NCI-H345 treated with DMSO at 0.1 percent for 48 hours (cell line): ENCODE data around the gene SHROOM3.

Experiments used
- DNase-seq: peaks from one replicate; lab custom pipeline; 2025; ENCODE audit not compliant: unreplicated experiment; lab: John Stamatoyannopoulos, UW

SHROOM3 gene

DNA sequence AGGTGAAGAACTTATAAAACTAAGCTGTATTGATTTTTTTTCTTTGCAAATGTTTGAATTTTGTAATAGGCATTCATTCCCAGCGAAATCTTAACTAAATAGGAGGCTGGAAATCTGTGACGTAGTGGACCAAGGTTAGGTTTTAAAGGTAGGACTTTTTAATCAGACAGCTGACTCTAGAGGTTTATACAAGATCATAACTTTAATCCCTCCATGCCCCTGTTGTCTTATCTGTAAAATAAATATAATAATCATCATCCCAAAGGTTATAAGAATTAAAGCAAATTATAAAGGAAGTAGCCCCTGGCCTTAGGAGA is 101.3 kb downstream of the SHROOM3 start:
- no peak for DNase-seq

- DNase-seq, result no peak
Measured at GRCh38 chr4:76538296-76538695, 103.3 kb downstream of the SHROOM3 start.

- no peak for DNase-seq
Measured at GRCh38 chr4:76539979-76540378, 105.0 kb downstream of the SHROOM3 start.

- no peak for DNase-seq
Measured at GRCh38 chr4:76540486-76540885, 105.5 kb downstream of the SHROOM3 start.

DNA sequence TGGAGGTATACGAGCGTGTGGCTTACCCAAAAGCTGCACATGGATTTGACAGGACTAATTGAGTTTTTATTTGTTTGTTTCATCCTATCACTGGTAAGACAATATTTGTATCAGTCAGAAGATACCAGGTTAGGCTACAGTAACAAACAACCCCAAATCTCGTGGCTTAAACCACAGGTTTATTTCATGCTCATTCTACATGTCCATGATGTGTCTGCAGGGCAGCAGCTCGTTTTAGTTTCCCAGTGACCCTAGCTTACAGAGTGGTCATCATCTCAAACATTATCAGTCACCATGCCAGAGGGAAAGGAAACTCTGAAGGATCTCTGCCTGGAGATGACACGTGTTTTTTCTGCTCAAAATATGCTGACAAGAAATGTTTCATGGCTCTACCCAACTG is 108.3 kb downstream of the SHROOM3 start:
- no peak for DNase-seq

GRCh38 chr4:76544725-76545124 is 109.7 kb downstream of the SHROOM3 start:
- DNase-seq, result no peak

GRCh38 chr4:76545226-76545884 is 110.3 kb downstream of the SHROOM3 start:
- DNase-seq, result no peak

DNA sequence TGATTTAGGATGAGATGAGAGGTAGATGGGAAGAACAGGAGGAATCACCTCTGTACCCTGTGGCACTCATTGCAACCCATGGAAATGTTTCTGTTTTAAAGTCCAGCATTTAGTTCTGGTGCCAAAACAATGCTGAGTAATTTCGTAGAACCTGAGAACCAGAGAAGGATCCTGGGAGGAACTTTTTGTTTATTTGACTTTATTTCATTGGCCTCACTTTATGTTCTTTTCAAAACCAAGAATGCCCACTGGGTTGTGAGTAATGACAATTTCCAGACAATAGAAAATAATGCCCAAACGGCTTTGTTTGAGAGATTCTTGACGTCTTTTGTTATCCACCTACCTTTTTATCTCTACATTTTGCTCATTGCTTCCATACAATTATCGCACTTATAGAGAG is 111.3 kb downstream of the SHROOM3 start:
- no peak for DNase-seq

GRCh38 chr4:76546759-76547742 is 112.0 kb downstream of the SHROOM3 start:
- DNase-seq, result no peak

- no peak for DNase-seq
Measured at GRCh38 chr4:76548704-76549103, 113.7 kb downstream of the SHROOM3 start.

DNA sequence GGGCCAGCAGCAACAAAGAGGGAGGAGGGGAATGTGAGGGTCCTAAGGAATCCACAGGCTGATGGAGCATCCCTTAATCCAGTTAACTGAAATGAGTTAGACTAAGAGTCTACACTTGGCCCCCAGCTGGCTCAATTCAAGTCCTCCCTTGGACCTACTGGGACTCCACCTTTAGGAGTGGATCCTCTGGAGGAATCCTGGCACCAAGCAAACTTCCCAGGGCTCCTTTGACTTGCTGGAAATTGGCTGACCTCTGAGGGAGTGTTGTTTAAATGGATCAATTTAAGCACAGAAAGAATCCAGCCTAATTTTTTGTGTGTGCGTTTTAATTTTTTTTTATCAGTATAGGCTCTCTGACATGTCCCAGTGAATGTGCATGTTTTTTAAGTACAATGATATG is 114.7 kb downstream of the SHROOM3 start:
- DNase-seq, result no peak

DNA sequence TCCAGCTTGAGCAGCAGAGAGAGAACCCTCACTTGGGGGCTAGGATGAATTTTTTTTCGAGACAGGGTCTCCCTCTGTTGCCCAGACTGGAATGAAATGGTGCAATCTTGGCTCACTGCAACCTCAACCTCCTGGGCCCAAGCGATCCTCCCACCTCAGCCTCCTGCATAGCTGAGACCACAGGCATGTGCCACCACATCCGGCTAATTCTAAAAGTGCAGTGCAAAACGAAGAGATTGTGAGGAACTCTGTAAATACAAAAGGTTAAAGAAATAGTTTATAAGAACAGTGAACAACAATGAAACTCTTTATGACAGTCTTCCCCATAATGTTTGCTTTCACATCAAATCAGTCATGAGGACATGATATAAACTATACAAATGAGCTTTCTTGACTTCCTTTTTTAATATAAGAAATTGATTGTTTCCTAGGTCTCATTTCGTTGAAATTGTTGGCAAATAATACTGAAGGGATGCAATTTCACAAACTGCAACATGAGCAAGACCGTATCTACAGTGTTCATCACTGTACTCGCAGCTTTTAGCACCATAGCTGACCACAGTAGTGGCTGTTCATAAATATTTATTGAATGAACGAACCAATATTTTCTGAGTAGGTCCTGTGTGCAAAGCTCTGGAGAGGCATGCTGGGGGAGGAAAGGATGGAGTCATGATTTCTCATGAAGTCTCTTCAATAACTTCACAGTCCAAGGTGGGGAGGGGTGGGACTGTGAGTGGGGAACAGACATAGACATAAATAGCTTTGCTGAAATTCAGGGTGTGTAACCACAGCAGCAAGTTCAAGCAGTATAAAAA is 116.1 kb downstream of the SHROOM3 start:
- DNase-seq, result no peak

DNA sequence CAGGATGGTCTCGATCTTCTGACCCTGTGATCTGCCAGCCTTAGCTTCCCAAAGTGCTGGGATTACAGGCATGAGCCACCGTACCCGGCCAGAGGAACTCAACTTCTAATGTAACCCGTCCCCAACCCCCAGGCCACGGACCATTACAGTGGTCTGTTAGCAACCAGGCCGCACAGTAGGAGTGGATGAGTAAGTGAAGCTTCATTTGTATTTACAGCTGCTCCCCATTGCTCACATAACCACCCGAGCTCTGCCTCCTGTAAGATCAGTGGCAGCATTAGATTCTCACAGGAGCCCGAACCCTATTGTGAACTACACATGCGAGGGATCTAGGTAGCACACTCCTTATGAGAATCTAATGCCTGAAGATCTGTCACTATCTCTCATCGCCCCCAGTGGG is 119.6 kb downstream of the SHROOM3 start:
- no peak for DNase-seq

GRCh38 chr4:76556452-76556851 is 121.4 kb downstream of the SHROOM3 start:
- no peak for DNase-seq

GRCh38 chr4:76558396-76559235 is 123.6 kb downstream of the SHROOM3 start:
- no peak for DNase-seq

GRCh38 chr4:76559236-76560071 is 124.4 kb downstream of the SHROOM3 start:
- DNase-seq, result no peak

- DNase-seq, result no peak
Measured at GRCh38 chr4:76562161-76562560, 127.1 kb downstream of the SHROOM3 start.

GRCh38 chr4:76562836-76563453 is 127.9 kb downstream of the SHROOM3 start:
- no peak for DNase-seq

- DNase-seq, result no peak
Measured at GRCh38 chr4:76563454-76564122, 128.6 kb downstream of the SHROOM3 start.
